GM12875 (cell line): ENCODE measurements around the gene FABP1.
A peak's percentile ranks its signal among the peaks of the same experiment; 100 is the strongest.

Experiments used
- H3K4me3 ChIP-seq: one replicate; pipeline ENCODE4 v1.5.1; 2011; ENCODE audit warnings: low read depth, low read length, control low read depth
- CTCF ChIP-seq: IDR thresholded peaks from 2 replicates; pipeline ENCODE4 v1.5.1; 2011; ENCODE audit warnings: low read depth, mild to moderate bottlenecking, control low read depth, inconsistent platforms, low read length, moderate library complexity, borderline replicate concordance; ENCODE audit not compliant: insufficient read depth

The FABP1 gene

DNA sequence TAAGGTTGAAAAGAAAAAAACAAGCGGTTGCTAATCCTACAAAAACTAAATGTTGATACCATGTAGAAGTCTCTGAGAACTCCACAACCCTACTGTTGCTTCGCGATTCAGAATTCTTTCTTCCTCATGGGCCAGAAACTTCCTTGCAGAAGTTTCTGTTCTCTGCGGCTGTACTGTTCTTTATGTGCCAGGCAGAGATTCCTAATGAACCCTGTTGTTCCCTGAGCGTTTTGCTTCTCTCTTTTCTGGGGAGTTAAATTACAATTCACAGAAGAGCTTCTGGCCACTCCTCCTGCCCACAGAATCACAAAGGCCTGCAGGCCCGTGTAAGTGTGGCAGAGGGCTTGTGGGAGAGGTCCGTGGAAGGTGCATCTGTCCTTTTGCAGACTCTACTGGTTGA lies 40.5 kb upstream of the FABP1 start:
- no peak overlapping the region for H3K4me3 ChIP-seq
- TF ChIP-seq CTCF: no peak

GRCh38 chr2:88167740-88168139 lies 39.9 kb upstream of the FABP1 start:
- H3K4me3 ChIP-seq: no peak overlapping the region

GRCh38 chr2:88165332-88166003 lies 37.6 kb upstream of the FABP1 start:
- TF ChIP-seq CTCF: no peak
- no peak overlapping the region for H3K4me3 ChIP-seq

More at GRCh38 chr2:88167740-88168139, 39.9 kb upstream of the FABP1 start:
- no peak for TF ChIP-seq CTCF

- TF ChIP-seq CTCF: no peak
- H3K4me3 ChIP-seq: no peak overlapping the region
Observed at GRCh38 chr2:88161446-88162244, 33.8 kb upstream of the FABP1 start.

GRCh38 chr2:88160517-88160916 lies 32.7 kb upstream of the FABP1 start:
- no peak for TF ChIP-seq CTCF
- H3K4me3 ChIP-seq: no peak overlapping the region

GRCh38 chr2:88159955-88160415 lies 32.1 kb upstream of the FABP1 start:
- TF ChIP-seq CTCF: peak; percentile 68; the same call in 1 of the 2 replicates

More at GRCh38 chr2:88159955-88160415, 32.1 kb upstream of the FABP1 start:
- H3K4me3 ChIP-seq: no peak overlapping the region
